ENCODE data around the gene ANKH. TPM values are rescaled to one million over a fixed set of nuclear protein-coding genes. Genes with fewer than 3 reads are reported as not detected.

Gene ANKH
- total and polyA plus RNA-seq, 2 of the 13 experiments (the other 11 are each of a cell fraction or from before 2014, with no cell fraction given): 25.0 to 36.0 TPM

DNA sequence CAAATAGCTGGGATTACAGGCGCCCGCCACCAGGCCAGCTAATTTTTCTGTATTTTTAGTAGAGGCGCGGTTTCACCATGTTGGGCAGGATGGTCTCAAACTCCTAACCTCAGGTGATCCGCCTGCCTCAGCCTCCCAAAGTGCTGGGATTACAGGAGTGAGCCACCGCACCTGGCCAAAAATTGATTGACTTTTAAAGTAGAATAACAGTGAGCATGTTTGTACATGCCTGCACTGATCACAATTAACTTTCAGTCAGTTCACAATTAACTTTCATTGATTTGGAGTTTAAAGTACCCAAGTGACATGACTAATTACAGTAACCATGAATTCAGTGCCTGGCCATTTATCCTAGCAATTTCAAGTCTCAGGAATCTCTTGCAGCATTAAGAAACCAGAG, 61.3 kb downstream of the ANKH start:
- Histone ChIP-seq H3K79me2 (ENCODE audit: insufficient read depth, low read length) (no peaks in the 10 kb centered on the region), H2AFZ (ENCODE audit: low read length) (no peak overlapping the region), H3K4me3 (replicated peaks in 1 of 3; ENCODE audit: insufficient read depth in 1 of 3, low read depth in 2 of 3, low read length in 3 of 3) (no peak overlapping the region), H3K9me3 (ENCODE audit: low read length) (no peaks in the 10 kb centered on the region), H3K9ac (ENCODE audit: insufficient read depth, low read depth, low read length) (no peak overlapping the region), H3K4me2 (ENCODE audit: low read depth, low read length) (no peak overlapping the region), H3K27me3 (ENCODE audit: control insufficient read depth in 1 of 2, insufficient read depth in 2 of 2, low read length in 2 of 2) (no peaks in the 10 kb centered on the region), H3K27ac (ENCODE audit: extremely low read length, insufficient read depth, low read length) (peak overlapping the region; percentile 37), H3K4me1 (ENCODE audit: insufficient read depth, low read length) (peaks cover 34% of the 10 kb centered on the region), H4K20me1 (ENCODE audit: insufficient read depth, low read length) (no peaks in the 10 kb centered on the region), H3K36me3 (replicated peaks in 1 of 2; ENCODE audit: control insufficient read depth in 1 of 2, insufficient read depth in 2 of 2, low read length in 2 of 2) (peaks cover 0 to 13% of the 10 kb centered on the region in 2 experiments; a peak in 3 of 5 replicates)
- in situ Hi-C loops (cut with HindIII; ENCODE audit: extremely low pct_ligation_motif_present, low pct_unique_long_range_greater_than_20kb) (no loop called here), intact Hi-C loops (cut with micrococcal nuclease; ENCODE audit: unreplicated experiment) (no loop called here)
- ChIA-PET POLR2A (no interaction called here), CTCF (ENCODE audit: low intra/inter-chr PET ratio, low total read pairs) (no interaction called here)
- DNase-seq (ENCODE audit: low spot score) (no peak), FAIRE-seq (no peak), ATAC-seq (no peak)
- 91% methylated on average over 6 of the region's 6 CpGs for WGBS (ENCODE audit: low lambda C conversion rate)
- BruUV-seq (replicated peaks): no TSS peak
- TF ChIP-seq ZMAT3 (CRISPR knock-in tag; conservative IDR thresholded peaks at IDR 0.05): no peak
- no peak for TF ChIP-seq CBX2 (IDR thresholded peaks at IDR 0.05; ENCODE audit: low read depth, low read length)
- TF ChIP-seq CBX2 (CRISPR knock-in tag; IDR thresholded peaks at IDR 0.05; ENCODE audit: low read depth): no peak
- TF ChIP-seq KLF6 (CRISPR knock-in tag; IDR thresholded peaks at IDR 0.05): no peak
- no peak for TF ChIP-seq KDM4B (CRISPR knock-in tag; IDR thresholded peaks at IDR 0.05)
- TF ChIP-seq KDM6A (CRISPR knock-in tag; IDR thresholded peaks at IDR 0.05; ENCODE audit: low read depth): no peak
- no peak for TF ChIP-seq ZNF615 (CRISPR knock-in tag; IDR thresholded peaks at IDR 0.05; ENCODE audit: borderline replicate concordance)
- TF ChIP-seq, protein P1, sequence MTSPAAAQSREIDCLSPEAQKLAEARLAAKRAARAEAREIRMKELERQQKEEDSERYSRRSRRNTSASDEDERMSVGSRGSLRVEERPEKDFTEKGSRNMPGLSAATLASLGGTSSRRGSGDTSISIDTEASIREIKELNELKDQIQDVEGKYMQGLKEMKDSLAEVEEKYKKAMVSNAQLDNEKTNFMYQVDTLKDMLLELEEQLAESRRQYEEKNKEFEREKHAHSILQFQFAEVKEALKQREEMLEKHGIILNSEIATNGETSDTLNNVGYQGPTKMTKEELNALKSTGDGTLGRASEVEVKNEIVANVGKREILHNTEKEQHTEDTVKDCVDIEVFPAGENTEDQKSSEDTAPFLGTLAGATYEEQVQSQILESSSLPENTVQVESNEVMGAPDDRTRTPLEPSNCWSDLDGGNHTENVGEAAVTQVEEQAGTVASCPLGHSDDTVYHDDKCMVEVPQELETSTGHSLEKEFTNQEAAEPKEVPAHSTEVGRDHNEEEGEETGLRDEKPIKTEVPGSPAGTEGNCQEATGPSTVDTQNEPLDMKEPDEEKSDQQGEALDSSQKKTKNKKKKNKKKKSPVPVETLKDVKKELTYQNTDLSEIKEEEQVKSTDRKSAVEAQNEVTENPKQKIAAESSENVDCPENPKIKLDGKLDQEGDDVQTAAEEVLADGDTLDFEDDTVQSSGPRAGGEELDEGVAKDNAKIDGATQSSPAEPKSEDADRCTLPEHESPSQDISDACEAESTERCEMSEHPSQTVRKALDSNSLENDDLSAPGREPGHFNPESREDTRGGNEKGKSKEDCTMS (CRISPR knock-in tag; conservative IDR thresholded peaks at IDR 0.05): no peak
- no peak for TF ChIP-seq RNF2 (conservative IDR thresholded peaks at IDR 0.05; ENCODE audit: low read depth)
- TF ChIP-seq GZF1 (CRISPR knock-in tag; IDR thresholded peaks at IDR 0.05): no peak
- TF ChIP-seq, protein P2, sequence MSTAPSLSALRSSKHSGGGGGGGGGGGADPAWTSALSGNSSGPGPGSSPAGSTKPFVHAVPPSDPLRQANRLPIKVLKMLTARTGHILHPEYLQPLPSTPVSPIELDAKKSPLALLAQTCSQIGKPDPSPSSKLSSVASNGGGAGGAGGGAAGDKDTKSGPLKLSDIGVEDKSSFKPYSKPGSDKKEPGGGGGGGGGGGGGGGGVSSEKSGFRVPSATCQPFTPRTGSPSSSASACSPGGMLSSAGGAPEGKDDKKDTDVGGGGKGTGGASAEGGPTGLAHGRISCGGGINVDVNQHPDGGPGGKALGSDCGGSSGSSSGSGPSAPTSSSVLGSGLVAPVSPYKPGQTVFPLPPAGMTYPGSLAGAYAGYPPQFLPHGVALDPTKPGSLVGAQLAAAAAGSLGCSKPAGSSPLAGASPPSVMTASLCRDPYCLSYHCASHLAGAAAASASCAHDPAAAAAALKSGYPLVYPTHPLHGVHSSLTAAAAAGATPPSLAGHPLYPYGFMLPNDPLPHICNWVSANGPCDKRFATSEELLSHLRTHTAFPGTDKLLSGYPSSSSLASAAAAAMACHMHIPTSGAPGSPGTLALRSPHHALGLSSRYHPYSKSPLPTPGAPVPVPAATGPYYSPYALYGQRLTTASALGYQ (CRISPR knock-in tag; IDR thresholded peaks at IDR 0.05): no peak
- TF ChIP-seq SIN3A (IDR thresholded peaks at IDR 0.05; ENCODE audit: borderline replicate concordance, low read depth, low read length): no peak
- no peak for TF ChIP-seq ZNF781 (CRISPR knock-in tag; IDR thresholded peaks at IDR 0.05; ENCODE audit: borderline replicate concordance, not compliant biosample characterization)
- no peak for TF ChIP-seq ZNF317 (CRISPR knock-in tag; IDR thresholded peaks at IDR 0.05)
- no peak for TF ChIP-seq REXO4 (CRISPR knock-in tag; IDR thresholded peaks at IDR 0.05; ENCODE audit: borderline replicate concordance)
- TF ChIP-seq, protein P3, sequence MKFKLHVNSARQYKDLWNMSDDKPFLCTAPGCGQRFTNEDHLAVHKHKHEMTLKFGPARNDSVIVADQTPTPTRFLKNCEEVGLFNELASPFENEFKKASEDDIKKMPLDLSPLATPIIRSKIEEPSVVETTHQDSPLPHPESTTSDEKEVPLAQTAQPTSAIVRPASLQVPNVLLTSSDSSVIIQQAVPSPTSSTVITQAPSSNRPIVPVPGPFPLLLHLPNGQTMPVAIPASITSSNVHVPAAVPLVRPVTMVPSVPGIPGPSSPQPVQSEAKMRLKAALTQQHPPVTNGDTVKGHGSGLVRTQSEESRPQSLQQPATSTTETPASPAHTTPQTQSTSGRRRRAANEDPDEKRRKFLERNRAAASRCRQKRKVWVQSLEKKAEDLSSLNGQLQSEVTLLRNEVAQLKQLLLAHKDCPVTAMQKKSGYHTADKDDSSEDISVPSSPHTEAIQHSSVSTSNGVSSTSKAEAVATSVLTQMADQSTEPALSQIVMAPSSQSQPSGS (CRISPR knock-in tag; IDR thresholded peaks at IDR 0.05): no peak
- no peak for TF ChIP-seq ZBTB3 (CRISPR knock-in tag; IDR thresholded peaks at IDR 0.05; ENCODE audit: borderline replicate concordance, low read depth)
- TF ChIP-seq, protein P4, sequence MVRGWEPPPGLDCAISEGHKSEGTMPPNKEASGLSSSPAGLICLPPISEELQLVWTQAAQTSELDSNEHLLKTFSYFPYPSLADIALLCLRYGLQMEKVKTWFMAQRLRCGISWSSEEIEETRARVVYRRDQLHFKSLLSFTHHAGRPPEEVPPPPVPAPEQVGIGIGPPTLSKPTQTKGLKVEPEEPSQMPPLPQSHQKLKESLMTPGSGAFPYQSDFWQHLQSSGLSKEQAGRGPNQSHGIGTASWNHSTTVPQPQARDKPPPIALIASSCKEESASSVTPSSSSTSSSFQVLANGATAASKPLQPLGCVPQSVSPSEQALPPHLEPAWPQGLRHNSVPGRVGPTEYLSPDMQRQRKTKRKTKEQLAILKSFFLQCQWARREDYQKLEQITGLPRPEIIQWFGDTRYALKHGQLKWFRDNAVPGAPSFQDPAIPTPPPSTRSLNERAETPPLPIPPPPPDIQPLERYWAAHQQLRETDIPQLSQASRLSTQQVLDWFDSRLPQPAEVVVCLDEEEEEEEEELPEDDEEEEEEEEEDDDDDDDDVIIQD (CRISPR knock-in tag; IDR thresholded peaks at IDR 0.05; ENCODE audit: low read depth): no peak
